Mucosa of rectum (tissue), 2 donors: Measurements from ENCODE around the gene TMEM208.

ENCODE experiments used
- H3K27ac ChIP-seq, 2 donors: one replicate each; pipeline ENCODE4 v1.7.0; 2013; ENCODE audit warnings: inconsistent platforms in 2 of 2, low read depth in 2 of 2, low read length in 2 of 2
- H3K27me3 ChIP-seq, 2 donors: one replicate each; pipeline ENCODE4 v1.7.0; 2013; ENCODE audit warnings: low read length in 2 of 2; ENCODE audit not compliant: control insufficient read depth in 2 of 2, insufficient read depth in 2 of 2
- H3K36me3 ChIP-seq, 2 donors: one replicate each; pipeline ENCODE4 v1.7.0; 2013; ENCODE audit warnings: low read length in 2 of 2; ENCODE audit not compliant: control insufficient read depth in 2 of 2, insufficient read depth in 2 of 2
- H3K4me1 ChIP-seq, 2 donors: one replicate each; pipeline ENCODE4 v1.7.0; 2013; ENCODE audit warnings: low read length in 2 of 2, mild to moderate bottlenecking in 1 of 2; ENCODE audit not compliant: control insufficient read depth in 2 of 2, insufficient read depth in 2 of 2
- H3K4me3 ChIP-seq, 2 donors: one replicate each; pipeline ENCODE4 v1.7.0; 2013; ENCODE audit warnings: low read length in 2 of 2
- H3K9ac ChIP-seq, 2 donors: one replicate each; pipeline ENCODE4 v1.7.0; 2013; ENCODE audit warnings: low read length in 2 of 2, low read depth in 1 of 2, mild to moderate bottlenecking in 1 of 2
- H3K9me3 ChIP-seq, 2 donors: one replicate each; pipeline ENCODE4 v1.7.0; 2013; ENCODE audit warnings: low read length in 2 of 2; ENCODE audit not compliant: control insufficient read depth in 2 of 2
- donor health status: healthy.
- donor health status: Normal muscosa, but diverticular disease.

The TMEM208 gene

GRCh38 chr16:67260426-67261063 is 33.6 kb downstream of the TMEM208 start:
- H3K9me3 ChIP-seq, result no peaks in the 10 kb centered on the region

DNA sequence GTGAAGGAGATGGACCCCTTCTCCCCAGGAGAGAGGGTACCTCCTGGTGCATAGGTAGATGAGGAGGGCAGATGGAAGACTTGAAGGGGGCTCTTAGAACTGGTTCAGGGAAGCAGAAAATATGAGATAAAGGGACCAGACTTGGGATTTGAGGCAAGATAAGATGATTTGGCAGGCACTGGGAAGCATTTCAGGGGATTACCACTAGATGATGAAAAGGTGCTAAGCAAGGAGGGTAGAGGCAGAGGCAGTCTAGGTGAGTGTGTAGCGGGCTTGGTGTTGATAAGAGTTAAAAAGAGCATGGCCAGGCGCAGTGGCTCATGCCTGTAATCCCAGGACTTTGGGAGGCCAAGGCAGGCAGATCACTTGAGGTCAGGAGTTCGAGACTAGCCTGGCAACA is 36.3 kb downstream of the TMEM208 start:
- Histone ChIP-seq H3K27ac (no peak overlapping the region), H3K4me3 (no peak overlapping the region), H3K9me3 (no peaks in the 10 kb centered on the region)

More at GRCh38 chr16:67260426-67261063, 33.6 kb downstream of the TMEM208 start:
- Histone ChIP-seq H3K4me1 (no peaks in the 10 kb centered on the region), H3K9ac (no peak overlapping the region), H3K4me3 (no peak overlapping the region), H3K27me3 (no peaks in the 10 kb centered on the region), H3K36me3 (no peaks in the 10 kb centered on the region), H3K27ac (no peak overlapping the region)

DNA sequence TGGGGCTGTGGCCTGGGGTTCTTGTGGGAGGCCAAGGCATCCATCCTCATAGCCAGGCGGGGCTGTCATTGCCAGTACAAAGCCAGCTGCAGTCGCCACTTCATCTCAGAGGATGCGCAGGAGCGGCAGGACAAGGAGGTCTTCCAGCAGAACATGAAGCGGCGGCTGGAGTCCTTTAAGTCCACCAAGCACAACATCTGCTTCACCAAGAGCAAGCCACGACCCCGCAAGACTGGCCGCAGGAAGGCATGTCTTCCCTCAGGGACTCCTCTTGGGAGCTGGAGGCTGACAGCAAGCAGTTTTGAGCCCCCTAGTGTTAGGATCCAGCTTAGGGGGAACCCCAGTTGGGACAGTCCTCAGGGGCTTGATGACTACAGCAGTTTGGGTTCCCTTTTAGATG is 37.3 kb downstream of the TMEM208 start:
- no peak overlapping the region for H3K27ac ChIP-seq
- no peaks in the 10 kb centered on the region for H3K4me1 ChIP-seq
- no peaks in the 10 kb centered on the region for H3K36me3 ChIP-seq
- H3K9me3 ChIP-seq, result no peaks in the 10 kb centered on the region
- H3K9ac ChIP-seq, result no peak overlapping the region
- H3K4me3 ChIP-seq, result no peak overlapping the region
- no peaks in the 10 kb centered on the region for H3K27me3 ChIP-seq

More for the DNA sequence above, 36.3 kb downstream of the TMEM208 start:
- Histone ChIP-seq H3K36me3 (no peaks in the 10 kb centered on the region), H3K9ac (no peak overlapping the region), H3K27me3 (no peaks in the 10 kb centered on the region), H3K4me1 (no peaks in the 10 kb centered on the region)

GRCh38 chr16:67264866-67265265 is 37.9 kb downstream of the TMEM208 start:
- Histone ChIP-seq H3K4me3 (no peak overlapping the region), H3K36me3 (no peaks in the 10 kb centered on the region), H3K4me1 (no peaks in the 10 kb centered on the region), H3K9me3 (no peaks in the 10 kb centered on the region), H3K27me3 (no peaks in the 10 kb centered on the region), H3K27ac (no peak overlapping the region), H3K9ac (no peak overlapping the region)

DNA sequence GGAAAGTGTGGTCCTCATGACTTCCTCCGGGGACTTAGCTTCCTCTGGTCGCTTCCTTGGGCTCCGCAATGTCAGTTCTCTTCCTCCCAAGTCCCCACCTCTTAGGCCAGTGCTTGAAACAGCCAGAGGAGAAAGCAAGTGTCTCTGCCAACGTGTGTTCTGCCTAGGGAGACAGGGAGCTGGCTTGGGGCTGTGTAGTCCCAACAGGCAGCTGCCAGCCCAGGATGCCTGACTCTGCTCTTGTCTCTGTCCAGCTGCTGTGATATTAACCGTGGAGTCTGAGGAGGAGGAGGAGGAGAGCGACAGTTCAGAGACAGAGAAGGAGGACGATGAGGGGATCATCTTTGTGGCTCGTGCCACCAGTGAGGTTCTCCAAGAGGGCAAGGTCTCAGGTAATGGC is 38.9 kb downstream of the TMEM208 start:
- Histone ChIP-seq H3K9me3 (no peaks in the 10 kb centered on the region), H3K4me3 (no peak overlapping the region), H3K36me3 (no peaks in the 10 kb centered on the region), H3K9ac (no peak overlapping the region), H3K4me1 (no peaks in the 10 kb centered on the region), H3K27ac (no peak overlapping the region), H3K27me3 (no peaks in the 10 kb centered on the region)

DNA sequence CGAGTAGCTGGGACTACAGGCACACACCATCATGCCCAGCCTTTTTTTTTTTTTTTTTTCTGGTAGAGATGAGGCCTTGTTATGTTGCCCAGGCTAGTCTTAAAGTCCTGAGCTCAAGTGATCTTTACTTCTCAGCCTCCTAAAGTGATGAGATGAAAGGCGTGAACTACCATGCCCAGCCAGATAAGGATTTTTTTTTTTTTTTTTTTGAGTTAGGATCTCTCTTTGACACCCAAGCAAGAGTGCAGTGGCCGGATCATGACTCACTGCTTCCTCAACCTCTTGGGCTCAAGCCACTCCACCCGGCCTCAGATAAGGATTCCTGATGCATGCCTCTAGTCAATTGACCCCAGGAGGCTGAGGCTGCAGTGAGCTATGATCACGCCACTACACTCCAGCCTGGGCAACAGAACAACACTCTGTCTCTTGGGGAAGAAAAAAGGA is 41.2 kb downstream of the TMEM208 start:
- Histone ChIP-seq H3K27ac (no peak overlapping the region), H3K27me3 (no peaks in the 10 kb centered on the region), H3K9me3 (no peaks in the 10 kb centered on the region), H3K36me3 (no peaks in the 10 kb centered on the region), H3K4me1 (no peaks in the 10 kb centered on the region), H3K4me3 (no peak overlapping the region), H3K9ac (no peak overlapping the region)

DNA sequence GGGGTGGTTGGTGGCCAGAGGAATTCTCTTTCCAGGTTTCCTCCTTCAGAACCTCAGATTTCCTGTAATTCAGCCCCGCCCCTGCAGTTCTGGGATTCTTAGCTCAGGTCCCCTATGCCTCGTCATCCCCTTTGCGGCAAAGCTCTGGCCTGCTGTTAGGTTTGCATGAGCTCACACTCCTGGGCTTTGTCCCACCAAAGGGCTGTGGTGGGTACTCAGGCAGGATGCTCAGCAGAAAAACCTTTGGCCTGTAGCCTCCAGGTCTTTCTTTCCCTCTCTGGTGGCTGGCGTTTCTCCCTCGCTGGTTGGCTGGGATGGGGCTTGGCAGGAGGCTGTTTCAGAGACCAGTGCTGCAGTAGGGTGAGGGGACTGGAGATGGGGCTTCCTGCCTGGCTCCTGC is 42.8 kb downstream of the TMEM208 start:
- no peak overlapping the region for H3K27ac ChIP-seq
- H3K4me3 ChIP-seq, result no peak overlapping the region
- H3K9ac ChIP-seq, result no peak overlapping the region
- no peaks in the 10 kb centered on the region for H3K9me3 ChIP-seq
- H3K4me1 ChIP-seq, result no peaks in the 10 kb centered on the region
- no peaks in the 10 kb centered on the region for H3K36me3 ChIP-seq
- no peaks in the 10 kb centered on the region for H3K27me3 ChIP-seq

- Histone ChIP-seq H3K9me3 (no peaks in the 10 kb centered on the region), H3K27ac (no peak overlapping the region)
Observed at GRCh38 chr16:67270931-67271338, 44.0 kb downstream of the TMEM208 start.

GRCh38 chr16:67271446-67271845 is 44.5 kb downstream of the TMEM208 start:
- H3K9me3 ChIP-seq, result no peaks in the 10 kb centered on the region
- no peak overlapping the region for H3K27ac ChIP-seq
- H3K36me3 ChIP-seq, result peaks cover 0 to 4% of the 10 kb centered on the region in 2 donors
- H3K4me3 ChIP-seq, result no peak overlapping the region
- H3K27me3 ChIP-seq, result no peaks in the 10 kb centered on the region
- no peaks in the 10 kb centered on the region for H3K4me1 ChIP-seq
- no peak overlapping the region for H3K9ac ChIP-seq

More at GRCh38 chr16:67270931-67271338, 44.0 kb downstream of the TMEM208 start:
- Histone ChIP-seq H3K36me3 (peaks cover 0 to under 1% of the 10 kb centered on the region in 2 donors), H3K4me3 (no peak overlapping the region), H3K4me1 (no peaks in the 10 kb centered on the region), H3K27me3 (no peaks in the 10 kb centered on the region), H3K9ac (no peak overlapping the region)

- Histone ChIP-seq H3K27me3 (no peaks in the 10 kb centered on the region), H3K36me3 (peaks cover 0 to 9% of the 10 kb centered on the region in 2 donors), H3K27ac (no peak overlapping the region), H3K4me1 (peaks cover 13 to 18% of the 10 kb centered on the region in 2 donors), H3K4me3 (no peak overlapping the region), H3K9ac (no peak overlapping the region), H3K9me3 (no peaks in the 10 kb centered on the region)
Observed at GRCh38 chr16:67275321-67275720, 48.4 kb downstream of the TMEM208 start.
